Kidney epithelial cell (primary cell): ENCODE data around the gene NPLOC4. TPM values are rescaled to one million over a fixed set of nuclear protein-coding genes. Genes with fewer than 3 reads are reported as not detected.
A peak's percentile ranks its signal among the peaks of the same experiment; 100 is the strongest.

Experiments used
- DNase-seq: peaks from one replicate; pipeline ENCODE4 v3.0.0-alpha.2; 2010; ENCODE audit warnings: low read depth
- H3K27me3 ChIP-seq: 2 replicates; pipeline ENCODE4 v1.6.0; 2011; ENCODE audit warnings: low read length; ENCODE audit not compliant: control insufficient read depth, insufficient read depth
- H3K36me3 ChIP-seq: 2 replicates; pipeline ENCODE4 v1.5.1; 2011; ENCODE audit warnings: low read length; ENCODE audit not compliant: control insufficient read depth, insufficient read depth
- H3K4me3 ChIP-seq: 2 replicates; pipeline ENCODE4 v1.5.1; 2011; ENCODE audit warnings: low read depth, mild to moderate bottlenecking, control low read depth, low read length
- CTCF ChIP-seq: IDR thresholded peaks from 2 replicates; pipeline ENCODE4 v1.5.1; 2011; ENCODE audit warnings: mild to moderate bottlenecking, moderate library complexity, low read length, control low read depth, inconsistent platforms; ENCODE audit not compliant: insufficient read depth, poor library complexity, severe bottlenecking
- total RNA-seq: library from RNA; depleted of rRNA; stranded (reverse); fragments of >200 nt; gene quantifications from 2 replicates; pipeline ENCODE4 v1.2.3, GENCODE V29; 2015

The NPLOC4 gene
- total RNA-seq, 1 donor from 2014 or later, result 61.4 TPM

- DNase-seq, result no peak
- H3K4me3 ChIP-seq, result no peak overlapping the region
Observed at GRCh38 chr17:81516439-81516838, 120.5 kb downstream of the NPLOC4 start.

GRCh38 chr17:81515530-81516041, 121.3 kb downstream of the NPLOC4 start:
- TF ChIP-seq CTCF, result no peak
- Histone ChIP-seq H3K4me3 (peak overlapping the region; percentile 71), H3K27me3 (no peaks in the 10 kb centered on the region), H3K36me3 (peaks cover 11% of the 10 kb centered on the region)
- DNase-seq, result no peak

More at GRCh38 chr17:81516439-81516838, 120.5 kb downstream of the NPLOC4 start:
- Histone ChIP-seq H3K27me3 (no peaks in the 10 kb centered on the region), H3K36me3 (peaks cover 3% of the 10 kb centered on the region)
- no peak for TF ChIP-seq CTCF

- no peak for TF ChIP-seq CTCF
- no peaks in the 10 kb centered on the region for H3K27me3 ChIP-seq
- DNase-seq, result no peak
Observed at GRCh38 chr17:81514739-81515529, 122.0 kb downstream of the NPLOC4 start.

GRCh38 chr17:81514489-81514738, 122.5 kb downstream of the NPLOC4 start:
- TF ChIP-seq CTCF, result no peak
- Histone ChIP-seq H3K36me3 (peaks cover 12% of the 10 kb centered on the region), H3K4me3 (peak overlapping the region; percentile 71), H3K27me3 (no peaks in the 10 kb centered on the region)
- DNase-seq, result no peak

More at GRCh38 chr17:81514739-81515529, 122.0 kb downstream of the NPLOC4 start:
- Histone ChIP-seq H3K4me3 (peak overlapping the region; percentile 71), H3K36me3 (peaks cover 12% of the 10 kb centered on the region)

- no peak for DNase-seq
- peak overlapping the region; percentile 71 for H3K4me3 ChIP-seq
- no peak for TF ChIP-seq CTCF
- peaks cover 12% of the 10 kb centered on the region for H3K36me3 ChIP-seq
- H3K27me3 ChIP-seq, result no peaks in the 10 kb centered on the region
Observed at GRCh38 chr17:81513753-81514488, 123.0 kb downstream of the NPLOC4 start.

GRCh38 chr17:81513372-81513752, 123.5 kb downstream of the NPLOC4 start:
- Histone ChIP-seq H3K4me3 (peak overlapping the region; percentile 71), H3K27me3 (no peaks in the 10 kb centered on the region), H3K36me3 (peaks cover 14% of the 10 kb centered on the region)
- DNase-seq, result no peak
- no peak for TF ChIP-seq CTCF
